Glutamatergic neuron (in vitro differentiated cells): ENCODE data around the gene IFNGR1. TPM values are rescaled to one million over a fixed set of nuclear protein-coding genes. Genes with fewer than 3 reads are reported as not detected.
"Not testable (repeated sequence)": the region's sequence is repeated elsewhere in the genome, so short reads cannot be mapped to it uniquely, and the experiment has no call there.

Experiments used
- DNase-seq: peaks from one replicate; pipeline ENCODE4 v3.0.0; 2022
- H3K27ac Mint-ChIP-seq: one replicate; pipeline ENCODE4 v1.8.0; 2020; ENCODE audit warnings: mild to moderate bottlenecking, mixed read lengths, inconsistent platforms; ENCODE audit not compliant: unreplicated experiment
- H3K27me3 Mint-ChIP-seq: one replicate; pipeline ENCODE4 v1.8.0; 2020; ENCODE audit warnings: mild to moderate bottlenecking, moderate library complexity, mixed read lengths, inconsistent platforms; ENCODE audit not compliant: unreplicated experiment
- H3K36me3 Mint-ChIP-seq: one replicate; pipeline ENCODE4 v1.8.0; 2020; ENCODE audit warnings: mild to moderate bottlenecking, mixed read lengths, inconsistent platforms; ENCODE audit not compliant: unreplicated experiment
- H3K4me1 Mint-ChIP-seq: one replicate; pipeline ENCODE4 v1.8.0; 2020; ENCODE audit warnings: mild to moderate bottlenecking, low read depth, mixed read lengths, inconsistent platforms; ENCODE audit not compliant: unreplicated experiment
- H3K4me3 Mint-ChIP-seq: one replicate; pipeline ENCODE4 v1.8.0; 2020; ENCODE audit warnings: mild to moderate bottlenecking, mixed read lengths, inconsistent platforms; ENCODE audit not compliant: unreplicated experiment
- H3K9me3 Mint-ChIP-seq: one replicate; pipeline ENCODE4 v1.8.0; 2020; ENCODE audit warnings: mild to moderate bottlenecking, moderate library complexity, mixed read lengths, inconsistent platforms; ENCODE audit not compliant: unreplicated experiment
- total RNA-seq: library from RNA; stranded (reverse); fragmentation: NEBNext Ultra II Directional; extraction: Animal tissue kit (Norgen Biotek cat#: 25700); gene quantifications from one replicate; pipeline ENCODE4 v1.2.1, GENCODE V29; 2021; ENCODE audit not compliant: unreplicated experiment
- TF ChIP-seq, protein P1 (sequence below): fragments of 200-600 bp; sonication (generic); IDR thresholded peaks from one replicate; pipeline ENCODE4 v1.5.0; 2021; ENCODE audit not compliant: partially characterized antibody, unreplicated experiment

IFNGR1 gene
- total RNA-seq, 1 donor from 2014 or later: 36.4 TPM

DNA sequence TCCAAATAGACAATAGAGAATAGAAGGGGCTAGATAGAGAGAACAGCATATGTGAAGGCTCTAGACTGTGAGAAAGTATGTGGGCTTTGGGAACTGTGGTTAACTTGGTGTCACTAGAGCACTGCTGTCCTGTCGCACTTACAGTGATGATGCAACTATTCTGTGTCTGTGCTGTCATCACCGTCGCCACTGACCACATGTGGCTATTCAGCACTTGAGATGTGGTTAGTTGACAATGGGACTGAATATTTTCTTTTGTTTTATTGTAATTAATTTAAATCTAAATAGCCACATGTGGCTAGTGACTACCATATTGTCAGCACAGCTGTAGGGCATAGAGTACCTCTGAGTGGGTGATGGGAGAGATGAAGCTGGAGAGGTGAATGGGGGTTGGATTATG lies 39.0 kb upstream of the IFNGR1 start:
- Mint-ChIP-seq H3K4me1 (no peaks in the 10 kb centered on the region), H3K4me3 (no peak overlapping the region), H3K27me3 (no peaks in the 10 kb centered on the region), H3K9me3 (peaks cover 3% of the 10 kb centered on the region), H3K27ac (no peak overlapping the region), H3K36me3 (peaks cover 18% of the 10 kb centered on the region)
- DNase-seq: no peak
- TF ChIP-seq, protein P1, sequence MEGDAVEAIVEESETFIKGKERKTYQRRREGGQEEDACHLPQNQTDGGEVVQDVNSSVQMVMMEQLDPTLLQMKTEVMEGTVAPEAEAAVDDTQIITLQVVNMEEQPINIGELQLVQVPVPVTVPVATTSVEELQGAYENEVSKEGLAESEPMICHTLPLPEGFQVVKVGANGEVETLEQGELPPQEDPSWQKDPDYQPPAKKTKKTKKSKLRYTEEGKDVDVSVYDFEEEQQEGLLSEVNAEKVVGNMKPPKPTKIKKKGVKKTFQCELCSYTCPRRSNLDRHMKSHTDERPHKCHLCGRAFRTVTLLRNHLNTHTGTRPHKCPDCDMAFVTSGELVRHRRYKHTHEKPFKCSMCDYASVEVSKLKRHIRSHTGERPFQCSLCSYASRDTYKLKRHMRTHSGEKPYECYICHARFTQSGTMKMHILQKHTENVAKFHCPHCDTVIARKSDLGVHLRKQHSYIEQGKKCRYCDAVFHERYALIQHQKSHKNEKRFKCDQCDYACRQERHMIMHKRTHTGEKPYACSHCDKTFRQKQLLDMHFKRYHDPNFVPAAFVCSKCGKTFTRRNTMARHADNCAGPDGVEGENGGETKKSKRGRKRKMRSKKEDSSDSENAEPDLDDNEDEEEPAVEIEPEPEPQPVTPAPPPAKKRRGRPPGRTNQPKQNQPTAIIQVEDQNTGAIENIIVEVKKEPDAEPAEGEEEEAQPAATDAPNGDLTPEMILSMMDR: no peak

DNA sequence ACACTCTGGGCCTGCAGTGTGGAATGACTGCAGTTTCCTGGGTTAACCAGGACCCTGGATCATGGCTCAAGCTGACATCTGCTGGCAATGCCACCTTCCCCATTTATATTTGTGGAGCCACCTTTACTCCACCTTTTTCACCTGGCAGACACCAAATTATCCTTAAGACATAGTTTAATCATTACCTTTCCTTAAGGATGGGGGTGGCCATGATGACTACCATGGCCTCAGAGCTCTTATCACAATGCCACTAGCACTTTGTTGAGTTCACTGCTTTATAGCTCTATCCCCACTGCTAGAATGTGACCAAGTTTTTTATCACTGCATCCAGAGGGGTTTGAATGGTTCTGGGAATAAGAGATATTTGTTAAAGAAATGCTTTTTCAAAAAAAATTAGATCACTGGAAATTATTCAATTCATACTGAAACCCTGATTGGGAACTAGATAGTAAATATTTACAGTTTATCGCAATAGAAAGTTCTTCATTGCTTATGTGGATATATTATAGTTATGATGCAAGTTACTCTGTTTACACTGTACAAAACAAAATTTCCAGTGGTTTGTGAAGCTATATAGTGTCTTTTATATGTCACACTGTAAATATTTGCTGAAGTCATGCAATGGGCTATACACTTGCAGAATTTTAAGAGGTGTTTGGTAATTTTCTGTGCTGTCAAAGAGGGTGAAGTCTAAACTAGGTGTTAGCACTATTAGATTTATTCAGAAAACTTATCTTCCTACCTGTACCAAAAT lies 37.3 kb upstream of the IFNGR1 start:
- Mint-ChIP-seq H3K36me3 (peaks cover 27% of the 10 kb centered on the region), H3K4me3 (no peak overlapping the region), H3K4me1 (no peaks in the 10 kb centered on the region), H3K27ac (no peak overlapping the region), H3K27me3 (no peaks in the 10 kb centered on the region), H3K9me3 (peaks cover 3% of the 10 kb centered on the region)
- DNase-seq: no peak
- TF ChIP-seq, protein P1: no peak

DNA sequence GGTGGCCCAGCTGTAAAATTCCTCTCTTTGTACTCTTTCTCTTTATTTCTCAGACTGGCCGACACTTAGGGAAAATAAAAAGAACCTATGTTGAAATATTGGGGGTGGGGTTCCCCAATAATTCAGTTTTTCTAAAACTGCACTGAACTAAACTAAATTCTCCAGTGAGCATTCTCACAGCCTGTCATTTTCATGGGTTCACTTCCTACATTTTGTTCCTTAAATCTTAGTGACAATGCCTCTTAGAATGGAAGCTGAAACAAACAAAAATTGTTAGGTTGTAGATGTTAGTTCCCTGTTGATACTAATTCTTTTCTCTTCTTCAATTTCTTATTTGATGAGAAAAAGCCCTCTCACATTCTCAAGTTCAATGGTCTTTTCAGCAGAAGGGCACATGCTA lies 35.8 kb upstream of the IFNGR1 start:
- Mint-ChIP-seq H3K4me3 (no peak overlapping the region), H3K9me3 (peaks cover 3% of the 10 kb centered on the region), H3K27ac (no peak overlapping the region), H3K27me3 (no peaks in the 10 kb centered on the region), H3K4me1 (no peaks in the 10 kb centered on the region), H3K36me3 (peaks cover 27% of the 10 kb centered on the region)
- TF ChIP-seq, protein P1: no peak
- no peak for DNase-seq

DNA sequence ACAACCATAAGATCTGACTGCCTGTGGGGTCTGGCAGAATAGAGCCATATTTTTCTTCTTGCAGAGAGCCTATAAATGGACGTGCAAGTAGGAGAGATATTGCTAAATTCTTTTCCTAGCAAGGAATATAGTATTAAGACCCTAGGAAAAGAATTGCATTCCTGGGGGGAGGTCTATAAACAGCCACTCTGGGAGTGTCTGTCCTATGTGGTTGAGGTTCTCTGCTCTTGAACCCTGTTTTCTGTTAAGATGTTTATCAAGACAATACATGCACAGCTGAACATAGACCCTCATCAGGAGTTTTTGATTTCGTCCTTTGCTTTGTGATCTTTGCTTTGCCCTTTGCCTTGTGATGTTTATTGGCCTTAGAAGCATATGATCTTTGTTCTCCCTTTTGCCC lies 35.2 kb upstream of the IFNGR1 start:
- H3K9me3 Mint-ChIP-seq, DNase-seq, H3K4me1 Mint-ChIP-seq, H3K27ac Mint-ChIP-seq, H3K4me3 Mint-ChIP-seq, H3K27me3 Mint-ChIP-seq: not testable (repeated sequence)
- peaks cover 27% of the 10 kb centered on the region for H3K36me3 Mint-ChIP-seq

DNA sequence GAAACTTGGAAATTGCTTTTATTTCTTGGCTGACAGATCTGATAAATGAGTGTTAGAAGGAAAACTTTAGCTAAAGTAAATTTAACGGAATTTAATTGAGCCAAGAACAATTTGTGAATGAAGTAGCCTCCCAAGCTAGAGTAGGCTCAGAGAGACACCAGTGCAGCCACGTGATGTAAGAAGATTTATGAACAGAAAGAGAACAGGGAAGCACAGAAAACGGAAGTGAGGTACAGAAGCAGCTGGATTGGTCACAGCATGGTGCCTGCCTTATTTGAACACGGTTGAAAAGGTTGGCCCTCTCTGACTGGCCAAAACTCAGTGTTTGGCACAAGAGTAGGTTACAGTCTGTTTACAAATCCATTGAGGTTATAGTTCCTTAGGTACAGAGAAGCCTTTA lies 29.5 kb upstream of the IFNGR1 start:
- DNase-seq: no peak
- Mint-ChIP-seq H3K9me3 (no peaks in the 10 kb centered on the region), H3K36me3 (peaks cover 12% of the 10 kb centered on the region), H3K27ac (no peak overlapping the region), H3K4me3 (no peak overlapping the region), H3K4me1 (no peaks in the 10 kb centered on the region), H3K27me3 (no peaks in the 10 kb centered on the region)
- TF ChIP-seq, protein P1: no peak
